Measurements from ENCODE around the gene DOK7.

Gene DOK7

GRCh38 chr4:3460926-3461325 is 2.2 kb upstream of the DOK7 start:
- TF ChIP-seq POLR2A (IDR thresholded peaks at IDR 0.05; ENCODE audit: low read depth, low read length) (no peak), TAF1 (IDR thresholded peaks at IDR 0.05; ENCODE audit: low read depth, low read length) (no peak), PAX5 (IDR thresholded peaks at IDR 0.05; ENCODE audit: insufficient read depth, low read length, severe bottlenecking) (no peak), POLR2AphosphoS5 (IDR thresholded peaks at IDR 0.05; ENCODE audit: low read depth, low read length) (no peak), POU2F2 (IDR thresholded peaks at IDR 0.05; ENCODE audit: low read depth, low read length) (no peak), SPI1 (IDR thresholded peaks at IDR 0.05; ENCODE audit: low read depth, low read length) (no peak)
- no peak for DNase-seq (ENCODE audit: insufficient read length, low spot score)
- peak; percentile 64 for FAIRE-seq

GRCh38 chr4:3461515-3462291 is 1.4 kb upstream of the DOK7 start:
- TF ChIP-seq PAX5 (IDR thresholded peaks at IDR 0.05; ENCODE audit: insufficient read depth, low read length, severe bottlenecking) (no peak), POU2F2 (IDR thresholded peaks at IDR 0.05; ENCODE audit: low read depth, low read length) (peak; percentile 51; the same call in 1 of the 2 replicates)
- DNase-seq (ENCODE audit: insufficient read length, low spot score) (no peak), FAIRE-seq (peak; percentile 88)

GRCh38 chr4:3462321-3462789 is 751 bp upstream of the DOK7 start:
- TF ChIP-seq SPI1 (IDR thresholded peaks at IDR 0.05; ENCODE audit: low read depth, low read length): no peak
- TF ChIP-seq TAF1 (IDR thresholded peaks at IDR 0.05; ENCODE audit: low read depth, low read length): no peak
- no peak for TF ChIP-seq POU2F2 (IDR thresholded peaks at IDR 0.05; ENCODE audit: low read depth, low read length)
- no peak for TF ChIP-seq POLR2A (IDR thresholded peaks at IDR 0.05; ENCODE audit: low read depth, low read length)
- TF ChIP-seq PAX5 (IDR thresholded peaks at IDR 0.05; ENCODE audit: insufficient read depth, low read length, severe bottlenecking): no peak
- TF ChIP-seq POLR2AphosphoS5 (IDR thresholded peaks at IDR 0.05; ENCODE audit: low read depth, low read length): no peak
- FAIRE-seq: peak; percentile 41
- DNase-seq (ENCODE audit: insufficient read length, low spot score): no peak

GRCh38 chr4:3463556-3464348 is 646 bp downstream of the DOK7 start:
- FAIRE-seq (no peak), DNase-seq (ENCODE audit: insufficient read length, low spot score) (no peak)
- TF ChIP-seq POU2F2 (IDR thresholded peaks at IDR 0.05; ENCODE audit: low read depth, low read length): no peak
- no peak for TF ChIP-seq PAX5 (IDR thresholded peaks at IDR 0.05; ENCODE audit: insufficient read depth, low read length, severe bottlenecking)
- TF ChIP-seq POLR2AphosphoS5 (IDR thresholded peaks at IDR 0.05; ENCODE audit: low read depth, low read length): no peak
- TF ChIP-seq POLR2A (IDR thresholded peaks at IDR 0.05; ENCODE audit: low read depth, low read length): no peak
- TF ChIP-seq SPI1 (IDR thresholded peaks at IDR 0.05; ENCODE audit: low read depth, low read length): no peak
- no peak for TF ChIP-seq TAF1 (IDR thresholded peaks at IDR 0.05; ENCODE audit: low read depth, low read length)

GRCh38 chr4:3464349-3464905 is 1.3 kb downstream of the DOK7 start:
- TF ChIP-seq POLR2AphosphoS5 (IDR thresholded peaks at IDR 0.05; ENCODE audit: low read depth, low read length) (no peak), POLR2A (IDR thresholded peaks at IDR 0.05; ENCODE audit: low read depth, low read length) (no peak), SPI1 (IDR thresholded peaks at IDR 0.05; ENCODE audit: low read depth, low read length) (no peak), TAF1 (IDR thresholded peaks at IDR 0.05; ENCODE audit: low read depth, low read length) (no peak), POU2F2 (IDR thresholded peaks at IDR 0.05; ENCODE audit: low read depth, low read length) (no peak), PAX5 (IDR thresholded peaks at IDR 0.05; ENCODE audit: insufficient read depth, low read length, severe bottlenecking) (no peak)
- no peak for FAIRE-seq
- no peak for DNase-seq (ENCODE audit: insufficient read length, low spot score)

- DNase-seq (ENCODE audit: insufficient read length, low spot score) (no peak), FAIRE-seq (no peak)
- TF ChIP-seq SPI1 (IDR thresholded peaks at IDR 0.05; ENCODE audit: low read depth, low read length): no peak
- no peak for TF ChIP-seq POLR2AphosphoS5 (IDR thresholded peaks at IDR 0.05; ENCODE audit: low read depth, low read length)
- no peak for TF ChIP-seq POU2F2 (IDR thresholded peaks at IDR 0.05; ENCODE audit: low read depth, low read length)
- TF ChIP-seq TAF1 (IDR thresholded peaks at IDR 0.05; ENCODE audit: low read depth, low read length): no peak
- TF ChIP-seq POLR2A (IDR thresholded peaks at IDR 0.05; ENCODE audit: low read depth, low read length): no peak
- no peak for TF ChIP-seq PAX5 (IDR thresholded peaks at IDR 0.05; ENCODE audit: insufficient read depth, low read length, severe bottlenecking)
These were observed 2.0 kb downstream of the DOK7 start for GRCh38 chr4:3464911-3465697.

GRCh38 chr4:3465698-3466671 is 2.9 kb downstream of the DOK7 start:
- DNase-seq (ENCODE audit: insufficient read length, low spot score) (no peak), FAIRE-seq (no peak)
- TF ChIP-seq POLR2AphosphoS5 (IDR thresholded peaks at IDR 0.05; ENCODE audit: low read depth, low read length) (no peak), TAF1 (IDR thresholded peaks at IDR 0.05; ENCODE audit: low read depth, low read length) (no peak), POU2F2 (IDR thresholded peaks at IDR 0.05; ENCODE audit: low read depth, low read length) (no peak), POLR2A (IDR thresholded peaks at IDR 0.05; ENCODE audit: low read depth, low read length) (no peak), PAX5 (IDR thresholded peaks at IDR 0.05; ENCODE audit: insufficient read depth, low read length, severe bottlenecking) (no peak)
